AML-193 (cell line): ENCODE measurements around the gene PKNOX2.

ENCODE experiments used
- DNase-seq, 2 experiments: peaks; one replicate each; lab custom pipeline; 2025; lab: John Stamatoyannopoulos, UW

The PKNOX2 gene

GRCh38 chr11:125262194-125262829, 97.8 kb downstream of the PKNOX2 start:
- DNase-seq = no peak

DNA sequence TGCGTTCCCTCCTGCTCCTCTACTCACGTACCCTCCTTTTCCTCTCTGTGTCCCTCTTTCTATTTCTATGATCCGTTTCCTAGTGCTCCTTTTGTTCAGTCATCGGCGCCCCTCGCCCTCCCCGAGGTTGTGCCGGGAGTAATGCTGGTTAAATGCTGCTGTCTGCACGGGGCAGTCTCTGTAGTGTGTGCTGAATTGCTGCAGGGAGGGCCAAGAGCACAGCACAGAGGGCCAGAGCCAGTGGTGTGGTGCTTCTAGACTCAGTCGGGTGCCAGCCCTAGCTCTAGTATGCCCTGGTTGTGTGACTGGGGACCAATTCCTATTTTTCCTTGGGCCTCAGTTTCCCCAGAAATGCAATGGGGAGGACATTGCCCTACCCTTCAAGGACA, 98.3 kb downstream of the PKNOX2 start:
- DNase-seq = no peak

DNA sequence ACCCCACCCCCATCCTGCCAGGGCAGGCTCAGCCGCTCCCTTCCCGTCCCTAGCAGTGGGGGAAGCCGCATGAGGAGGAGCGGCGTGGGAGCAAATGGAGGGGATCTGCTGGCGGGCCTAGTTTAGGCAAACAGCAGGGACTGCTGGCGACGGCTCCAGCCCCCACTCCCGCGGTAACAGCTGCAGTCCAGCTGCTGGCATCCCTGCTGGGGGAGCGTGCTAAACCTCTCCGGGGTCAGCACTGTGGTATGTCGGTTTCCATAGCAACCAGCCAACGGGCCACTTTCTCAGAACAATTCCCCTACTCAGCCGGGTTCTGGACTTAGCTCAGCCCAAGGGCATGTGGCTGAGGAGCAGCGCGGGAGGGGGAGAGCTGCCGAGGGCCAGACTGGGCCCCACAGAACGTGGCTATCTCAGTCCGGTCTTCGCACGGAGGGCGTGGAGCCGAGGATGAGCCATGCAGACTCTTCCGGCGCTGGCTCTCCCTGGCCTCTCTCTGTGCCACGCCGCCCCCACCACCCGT, 98.8 kb downstream of the PKNOX2 start:
- DNase-seq = no peak

DNA sequence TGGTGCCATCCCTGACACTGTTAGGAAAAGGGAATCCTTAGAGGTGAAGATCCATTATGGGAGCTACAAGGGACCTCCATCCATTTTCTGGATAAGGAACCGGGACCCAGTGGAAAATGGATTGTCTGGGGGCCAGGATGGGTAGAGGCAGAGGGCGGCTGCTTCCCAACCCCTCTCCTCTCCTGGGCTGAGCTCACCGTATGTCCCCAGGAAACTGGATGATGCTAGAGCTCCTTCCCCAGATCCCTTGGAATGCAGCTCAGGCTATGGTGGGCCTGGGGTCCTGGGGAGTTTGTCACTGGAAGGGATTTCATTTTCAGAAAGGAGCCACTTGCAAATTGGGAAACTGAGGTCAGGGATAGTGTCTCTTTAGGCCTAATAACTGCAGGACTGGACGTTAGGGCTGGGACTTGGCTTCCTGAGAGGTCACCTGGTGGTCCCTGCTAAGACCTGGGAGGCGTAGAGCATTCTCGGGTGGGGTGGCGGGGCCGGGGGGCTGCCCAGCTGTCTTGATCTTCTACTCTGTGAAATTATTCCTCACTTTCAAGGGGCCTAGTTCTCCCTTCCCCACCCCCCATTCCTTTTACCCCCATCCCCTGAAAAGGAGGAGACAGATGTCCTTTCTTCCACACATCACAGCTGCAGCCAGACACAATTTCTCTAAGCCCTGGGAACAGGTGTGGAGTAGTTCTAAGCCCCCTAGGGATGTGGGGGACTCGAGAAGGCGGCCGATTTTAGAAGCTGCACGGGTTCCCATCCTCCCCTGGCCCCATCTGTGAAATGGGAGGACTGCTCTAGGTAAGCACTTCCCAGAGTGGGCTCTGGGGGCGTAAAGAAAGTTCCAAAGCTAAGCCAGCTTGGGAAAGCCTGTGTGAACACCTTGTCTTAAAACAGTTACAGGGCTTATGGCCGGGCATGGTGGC, 99.8 kb downstream of the PKNOX2 start:
- DNase-seq = no peak

- no peak for DNase-seq
Observed at GRCh38 chr11:125267548-125267947, 103.0 kb downstream of the PKNOX2 start.

- DNase-seq = no peak
Observed at GRCh38 chr11:125268611-125269010, 104.1 kb downstream of the PKNOX2 start.

DNA sequence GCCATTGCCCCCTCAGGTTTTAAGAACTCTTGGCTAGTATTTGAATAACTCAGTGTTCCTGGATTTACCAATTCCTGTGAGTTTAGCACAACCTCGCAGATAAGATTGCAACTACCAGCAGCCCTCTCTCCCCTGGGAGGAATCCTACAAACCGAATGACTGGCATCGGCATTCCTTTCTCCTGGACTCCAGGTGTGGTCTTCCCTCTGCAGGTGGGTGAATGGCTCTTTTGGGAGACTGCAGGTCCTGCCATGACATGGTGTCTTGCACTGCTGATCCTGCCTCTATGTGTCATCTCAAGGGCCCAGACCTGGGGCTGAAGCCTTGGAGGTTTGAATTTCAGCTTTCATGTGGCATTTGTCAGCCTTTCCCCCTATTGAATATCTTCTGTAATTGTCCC, 105.6 kb downstream of the PKNOX2 start:
- DNase-seq = no peak

GRCh38 chr11:125270711-125271110, 106.2 kb downstream of the PKNOX2 start:
- no peak for DNase-seq

DNA sequence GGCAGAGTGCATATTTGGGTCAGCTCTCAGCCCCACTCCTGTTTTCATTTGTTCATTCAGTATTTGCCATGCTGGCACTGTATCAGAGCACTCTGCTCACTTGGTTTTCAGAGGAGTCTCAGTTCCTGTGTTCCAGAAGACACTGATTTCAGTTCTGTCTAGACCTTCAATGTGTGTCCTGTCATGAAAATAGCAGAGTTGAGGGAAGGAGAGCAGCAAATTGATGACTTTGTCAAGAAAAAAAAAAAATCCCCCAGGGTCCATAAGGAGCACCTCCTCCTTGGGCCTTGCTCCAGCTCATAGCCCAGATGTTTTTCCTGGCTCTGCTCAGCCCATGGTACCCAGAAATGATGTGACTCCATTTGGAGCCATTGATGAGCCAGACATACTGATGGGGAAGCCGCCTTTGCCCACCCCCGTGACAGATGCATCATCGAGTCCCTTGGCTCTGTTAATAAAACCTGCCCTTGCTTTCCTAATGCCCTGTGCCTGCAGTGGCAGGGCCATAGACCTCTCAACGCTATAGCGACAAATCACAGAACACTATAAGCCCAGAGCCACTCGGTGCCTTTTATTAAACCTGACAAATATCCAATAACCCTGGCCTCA, 107.0 kb downstream of the PKNOX2 start:
- no peak for DNase-seq

GRCh38 chr11:125272092-125272491, 107.5 kb downstream of the PKNOX2 start:
- no peak for DNase-seq

DNA sequence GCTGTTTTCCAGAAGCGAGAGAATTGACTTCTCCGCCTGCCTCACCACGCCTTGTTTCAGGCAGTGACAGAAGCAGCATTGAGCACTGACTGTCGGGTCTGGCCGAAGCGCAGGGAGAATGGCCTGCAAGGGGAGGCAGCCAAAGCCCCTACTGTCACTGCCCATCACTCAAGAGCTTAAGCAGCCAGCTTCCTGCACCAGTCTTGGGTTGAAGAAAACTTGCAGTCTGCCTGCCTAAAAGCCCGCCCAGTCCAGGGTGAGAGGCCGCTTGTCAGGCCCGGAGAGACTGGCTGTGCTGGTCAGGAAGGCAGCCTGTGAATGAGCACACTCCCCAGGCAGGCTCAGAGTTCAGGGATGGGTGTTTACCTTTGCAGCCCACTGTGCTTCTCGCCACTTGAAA, 108.3 kb downstream of the PKNOX2 start:
- no peak for DNase-seq

DNA sequence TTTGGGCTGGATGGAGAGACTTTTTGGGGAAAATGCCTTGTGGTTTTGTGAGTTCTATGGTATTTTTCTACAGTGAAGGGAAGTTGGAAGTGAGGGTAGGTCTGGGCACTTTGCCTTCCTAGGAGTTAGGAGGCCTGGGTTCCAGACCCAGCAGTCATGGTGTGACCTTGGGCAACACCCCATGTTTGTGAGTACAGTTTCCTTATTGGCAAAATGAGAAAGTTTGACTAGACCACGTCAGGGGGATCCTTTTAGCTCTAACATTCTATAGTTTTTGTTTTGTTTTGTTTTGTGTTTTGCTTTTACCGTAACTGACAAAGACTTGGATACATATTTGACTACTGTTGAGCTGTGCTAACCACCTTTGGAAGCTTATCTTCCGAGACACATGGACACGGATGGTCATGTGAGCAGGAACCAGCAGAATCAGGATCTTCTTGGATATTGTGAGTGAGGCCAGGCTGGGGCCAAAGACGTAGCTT, 109.0 kb downstream of the PKNOX2 start:
- DNase-seq = no peak

GRCh38 chr11:125274309-125274708, 109.8 kb downstream of the PKNOX2 start:
- no peak for DNase-seq

DNA sequence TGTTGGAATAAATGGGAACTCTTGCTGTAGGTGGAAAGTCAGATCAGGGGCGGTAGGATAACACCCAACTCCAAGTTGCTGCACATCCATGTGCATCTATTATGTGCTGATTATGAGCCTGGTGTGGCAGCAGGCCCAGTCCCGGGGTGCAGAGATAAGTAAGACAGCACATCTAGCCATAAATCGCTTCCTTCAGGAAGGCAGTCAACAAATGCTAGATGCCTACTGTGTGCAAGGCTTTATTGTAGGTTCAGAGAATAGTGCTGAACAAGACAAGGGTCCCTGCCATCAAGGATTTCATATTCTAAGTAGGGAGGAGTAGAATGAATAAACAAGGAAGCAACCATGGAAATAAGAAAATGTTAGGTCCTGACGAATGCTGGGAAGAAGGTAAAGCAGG, 110.2 kb downstream of the PKNOX2 start:
- DNase-seq = no peak

DNA sequence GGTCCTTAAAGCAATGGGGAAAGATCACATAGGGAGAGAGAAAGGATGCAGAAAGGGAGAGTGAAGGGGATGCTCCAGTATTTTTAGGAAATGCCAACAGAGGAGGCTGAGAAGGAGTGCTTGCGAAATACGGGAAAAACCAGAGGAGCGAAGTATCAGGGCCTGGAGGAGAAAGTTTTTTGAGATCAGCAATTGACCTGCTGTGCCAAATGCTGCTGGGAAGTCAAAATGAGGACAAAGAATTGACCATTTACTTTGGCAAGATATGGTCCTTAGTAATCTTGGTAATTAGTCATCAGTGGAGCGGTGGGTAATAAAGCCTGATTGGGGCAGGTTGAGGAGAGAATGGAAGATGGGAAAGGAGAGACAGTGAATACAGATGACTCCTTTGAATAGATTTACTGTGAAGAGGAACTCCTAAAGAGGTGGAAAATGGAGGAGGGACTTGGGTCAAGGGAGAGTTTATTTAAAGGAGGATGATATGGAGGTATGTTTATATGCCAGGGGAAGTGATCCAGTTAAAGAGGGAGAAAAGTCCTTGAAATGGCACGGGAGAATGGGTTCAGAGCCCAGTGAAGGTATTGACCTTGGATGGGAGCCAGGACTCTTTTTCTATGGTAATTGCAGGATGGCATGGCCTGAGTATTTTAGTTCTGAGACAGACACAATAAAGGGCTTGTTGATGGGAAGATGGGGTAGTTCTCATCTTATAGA, 111.5 kb downstream of the PKNOX2 start:
- DNase-seq = no peak

DNA sequence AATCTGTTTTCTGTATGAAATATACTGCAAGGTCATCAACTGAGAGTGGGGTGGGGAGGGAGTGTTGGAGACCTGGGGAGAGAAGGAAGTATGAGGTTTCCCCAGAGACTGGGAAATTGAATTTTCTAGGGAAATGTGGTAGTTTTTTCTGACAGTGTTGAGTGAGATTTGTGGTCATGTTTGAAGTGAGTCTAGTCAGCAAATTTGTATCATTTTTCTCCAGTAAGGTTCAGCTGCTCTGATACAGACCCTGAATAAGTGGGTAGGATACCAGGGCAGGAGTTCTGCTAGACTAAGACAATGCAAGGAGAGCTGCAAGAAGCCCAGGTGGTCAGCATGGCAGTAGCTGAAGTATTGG, 112.0 kb downstream of the PKNOX2 start:
- no peak for DNase-seq

- DNase-seq = no peak
Observed at GRCh38 chr11:125279676-125280418, 115.3 kb downstream of the PKNOX2 start.

- DNase-seq = no peak
Observed at GRCh38 chr11:125280646-125281045, 116.1 kb downstream of the PKNOX2 start.

GRCh38 chr11:125281831-125282595, 117.5 kb downstream of the PKNOX2 start:
- no peak for DNase-seq

GRCh38 chr11:125282596-125282914, 118.0 kb downstream of the PKNOX2 start:
- no peak for DNase-seq
